Measurements from ENCODE around the gene CEP83.

Gene CEP83

GRCh38 chr12:94379479-94380113 lies 80.1 kb downstream of the CEP83 start:
- no peak for TF ChIP-seq CTCF (IDR thresholded peaks at IDR 0.05; ENCODE audit: borderline replicate concordance, insufficient read depth, low read depth, low read length)
- H3K4me3 ChIP-seq (ENCODE audit: low read depth, low read length), result no peak overlapping the region

- TF ChIP-seq CTCF (IDR thresholded peaks at IDR 0.05; ENCODE audit: borderline replicate concordance, insufficient read depth, low read depth, low read length), result no peak
- H3K4me3 ChIP-seq (ENCODE audit: low read depth, low read length), result no peak overlapping the region
Measured at GRCh38 chr12:94377599-94377998, 82.1 kb downstream of the CEP83 start.

GRCh38 chr12:94374124-94374523 lies 85.5 kb downstream of the CEP83 start:
- TF ChIP-seq CTCF (IDR thresholded peaks at IDR 0.05; ENCODE audit: borderline replicate concordance, insufficient read depth, low read depth, low read length), result no peak
- H3K4me3 ChIP-seq (ENCODE audit: low read depth, low read length), result no peak overlapping the region

- no peak for TF ChIP-seq CTCF (IDR thresholded peaks at IDR 0.05; ENCODE audit: borderline replicate concordance, insufficient read depth, low read depth, low read length)
- H3K4me3 ChIP-seq (ENCODE audit: low read depth, low read length), result no peak overlapping the region
Measured at GRCh38 chr12:94372461-94372860, 87.2 kb downstream of the CEP83 start.

GRCh38 chr12:94362653-94363052 lies 97.0 kb downstream of the CEP83 start:
- H3K4me3 ChIP-seq (ENCODE audit: low read depth, low read length), result no peak overlapping the region
- no peak for TF ChIP-seq CTCF (IDR thresholded peaks at IDR 0.05; ENCODE audit: borderline replicate concordance, insufficient read depth, low read depth, low read length)

GRCh38 chr12:94359761-94360160 lies 99.9 kb downstream of the CEP83 start:
- H3K4me3 ChIP-seq (ENCODE audit: low read depth, low read length), result no peak overlapping the region
- no peak for TF ChIP-seq CTCF (IDR thresholded peaks at IDR 0.05; ENCODE audit: borderline replicate concordance, insufficient read depth, low read depth, low read length)

- H3K4me3 ChIP-seq (ENCODE audit: low read depth, low read length), result no peak overlapping the region
- TF ChIP-seq CTCF (IDR thresholded peaks at IDR 0.05; ENCODE audit: borderline replicate concordance, insufficient read depth, low read depth, low read length), result no peak
Measured at GRCh38 chr12:94353130-94353529, 106.5 kb downstream of the CEP83 start.

All from GM12875 (cell line).